Activated naive CD4-positive, alpha-beta T cell (primary cell): ENCODE measurements around the gene NOC4L.

Source experiments
- DNase-seq, 4 experiments: peaks; one replicate each; lab custom pipeline; 2025; lab: John Stamatoyannopoulos, UW

NOC4L gene

DNA sequence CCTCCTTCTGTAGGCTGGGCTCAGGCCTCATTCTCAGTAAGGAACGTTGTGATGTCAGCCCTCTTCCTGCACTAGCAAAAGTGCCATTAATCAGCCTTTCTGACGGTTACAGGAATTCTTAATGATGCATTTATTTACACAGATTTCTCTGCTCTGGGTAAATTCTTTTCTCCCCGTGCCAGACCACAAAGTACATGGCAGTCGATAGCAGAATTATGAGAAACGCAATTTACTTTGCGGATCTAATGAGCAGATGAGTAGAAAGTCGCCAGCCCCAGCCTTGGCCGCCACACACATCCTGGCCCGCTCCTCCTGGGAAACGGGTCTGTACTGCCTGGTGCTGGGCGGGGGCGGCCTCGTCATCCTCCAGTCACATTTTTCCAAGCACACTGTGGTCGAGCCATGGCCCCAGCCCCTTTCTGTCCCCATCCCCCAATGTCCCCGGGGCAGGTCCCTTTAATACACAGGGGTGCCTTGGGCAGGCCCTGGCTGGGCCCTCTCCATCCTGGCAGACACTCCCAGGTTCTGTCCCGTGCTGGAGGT lies 25.9 kb downstream of the NOC4L start:
- DNase-seq, result no peak

DNA sequence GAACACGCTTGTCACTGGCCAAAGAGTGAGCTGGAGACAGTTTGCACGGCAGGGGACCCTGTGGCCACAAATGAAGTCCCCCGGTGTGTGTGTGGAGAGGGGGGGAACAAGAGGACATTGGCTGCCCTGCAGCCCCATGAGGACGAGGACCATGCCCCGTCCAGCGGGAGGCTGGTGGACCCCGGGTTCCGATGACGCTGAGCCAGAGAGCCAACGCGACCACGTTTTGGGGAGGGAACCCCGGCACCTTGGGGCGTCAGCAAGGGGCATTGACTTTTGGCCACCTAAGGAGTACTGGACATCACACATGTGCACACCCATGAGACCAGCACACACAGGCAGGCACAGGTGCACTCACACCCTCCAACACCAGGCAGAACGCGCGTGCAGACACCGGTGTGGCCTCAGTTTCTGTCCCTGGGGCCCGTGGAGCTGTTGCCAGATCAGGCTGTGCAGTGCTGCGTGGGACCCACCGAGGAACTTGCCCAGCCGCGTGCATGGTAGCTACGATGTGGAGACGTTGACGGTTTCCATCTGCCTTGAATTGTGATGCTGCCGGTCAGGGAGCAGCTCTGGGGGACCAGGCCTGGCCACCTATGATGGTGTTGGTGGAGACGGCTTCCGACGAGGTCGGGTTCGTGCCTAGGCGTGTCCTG lies 26.5 kb downstream of the NOC4L start:
- DNase-seq, result no peak

DNA sequence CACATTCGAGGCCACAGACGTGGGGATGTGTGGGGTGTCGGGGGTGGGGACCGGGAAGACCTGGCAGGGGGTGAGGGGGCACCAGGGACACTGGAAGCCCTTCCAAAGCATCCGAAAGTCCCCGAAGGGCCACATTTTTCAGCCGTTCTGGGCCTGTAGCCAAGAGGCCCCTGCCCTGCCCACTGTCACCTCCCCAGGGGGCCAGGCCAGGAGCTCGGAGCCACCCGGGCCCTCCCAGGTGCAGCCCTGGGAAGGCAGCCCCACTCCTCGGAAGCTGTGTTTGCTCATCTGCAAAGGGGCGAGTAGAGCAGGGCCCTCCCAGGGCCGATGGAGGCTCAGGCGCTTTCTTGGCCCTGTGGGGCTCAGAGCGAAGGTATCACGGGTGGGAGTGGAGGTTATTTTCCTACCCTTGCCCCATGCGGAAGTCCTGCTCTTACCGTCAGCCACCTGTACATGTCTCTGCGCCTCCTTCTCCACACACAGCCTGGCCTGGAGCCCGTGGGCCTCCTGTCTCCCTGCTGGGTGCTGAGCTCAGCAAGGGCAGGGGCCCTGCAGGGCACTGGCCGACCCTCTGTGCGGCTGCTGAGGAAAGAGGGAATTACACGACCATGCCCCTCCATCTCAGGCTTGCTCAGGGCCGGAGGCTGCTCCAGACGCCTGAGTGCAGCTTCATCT lies 27.2 kb downstream of the NOC4L start:
- DNase-seq, result no peak

DNA sequence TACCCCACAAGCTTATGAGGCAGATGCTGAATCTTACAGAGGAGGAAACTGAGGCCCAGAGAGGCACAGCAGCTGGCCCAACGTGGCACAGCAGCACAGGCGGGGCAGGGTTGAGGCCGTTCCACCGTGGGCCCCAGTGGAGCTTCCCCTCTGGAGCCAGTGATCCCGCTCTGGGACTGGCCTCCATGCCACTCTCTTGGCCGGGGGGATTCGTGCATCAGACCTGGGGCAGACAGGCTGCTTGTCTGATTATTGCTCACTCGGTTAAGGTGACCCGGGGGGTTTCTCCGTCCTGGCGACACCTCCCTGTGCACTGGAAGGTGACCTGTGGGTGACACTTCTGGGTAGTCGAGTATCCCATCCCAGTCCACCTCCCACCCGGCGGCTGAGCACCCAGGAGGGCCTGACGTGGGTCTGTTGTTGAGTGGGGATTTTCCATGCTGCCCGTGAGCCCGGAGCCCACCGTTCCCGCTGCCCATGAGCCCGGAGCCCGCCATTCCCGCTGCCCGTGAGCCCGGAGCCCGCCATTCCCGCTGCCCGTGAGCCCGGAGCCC lies 27.8 kb downstream of the NOC4L start:
- no peak for DNase-seq

DNA sequence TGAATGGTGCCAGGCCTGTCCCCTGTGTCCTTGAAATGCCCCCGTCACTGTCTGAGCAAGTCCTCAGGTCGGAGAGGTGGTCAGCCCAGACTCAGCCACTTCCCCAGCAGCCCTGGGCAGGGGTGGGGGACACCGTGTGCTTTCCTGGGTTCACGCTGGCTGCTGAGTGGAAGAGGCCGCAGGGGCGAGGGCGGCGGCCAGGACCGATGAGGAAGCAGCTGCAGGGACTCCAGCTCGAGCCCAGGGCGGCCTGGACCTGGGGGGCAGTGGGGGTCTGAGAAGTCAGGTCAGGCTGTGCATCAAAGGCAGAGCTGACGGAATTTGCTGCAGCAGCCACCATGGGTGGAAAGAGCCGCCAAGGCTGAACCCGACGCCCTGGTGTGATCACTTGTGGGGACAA lies 28.4 kb downstream of the NOC4L start:
- no peak for DNase-seq

DNA sequence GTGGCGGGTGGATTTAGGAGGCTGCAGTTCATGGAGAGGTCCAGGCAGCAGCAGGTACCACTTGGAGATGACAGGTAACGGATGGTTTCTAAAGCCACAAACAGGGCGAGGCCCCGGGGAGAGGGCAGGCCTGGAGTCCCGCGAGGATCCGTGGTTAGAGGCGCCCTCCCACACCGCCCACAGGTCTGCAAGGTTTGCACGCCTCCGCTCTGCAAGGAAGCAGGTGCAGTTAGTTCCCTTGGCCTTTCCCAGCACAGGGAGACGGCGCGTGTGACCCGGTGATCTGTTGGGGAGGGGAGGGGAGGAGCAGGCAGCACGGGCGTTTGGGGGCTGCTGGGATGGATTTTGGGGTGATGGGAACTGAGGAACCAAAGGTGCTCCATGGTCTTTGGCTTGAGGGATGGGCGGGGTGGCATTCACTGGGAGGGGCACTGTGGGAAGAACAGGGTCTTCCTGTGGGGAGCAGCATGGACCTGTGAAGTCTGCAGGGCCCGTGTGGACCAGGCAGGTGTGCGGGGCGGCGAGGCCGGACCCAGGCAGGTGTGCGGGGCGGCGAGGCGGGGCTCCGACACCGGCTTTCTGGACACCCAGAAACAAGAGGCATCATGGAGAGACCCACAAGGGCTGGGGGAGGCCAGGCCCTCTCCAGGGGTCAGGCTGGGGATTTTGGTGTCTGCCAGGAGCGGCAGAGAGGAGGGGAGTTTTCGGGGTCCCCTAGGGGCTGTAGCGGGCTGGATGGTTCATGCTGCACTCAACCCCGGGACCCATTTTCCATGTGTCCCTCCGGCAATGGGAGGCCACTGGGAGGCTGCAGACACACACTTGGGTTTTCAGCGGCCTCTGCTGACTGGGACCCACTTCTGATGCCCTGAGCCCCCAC lies 29.1 kb downstream of the NOC4L start:
- DNase-seq, result peak in 1 of 4 experiments; percentile 19

DNA sequence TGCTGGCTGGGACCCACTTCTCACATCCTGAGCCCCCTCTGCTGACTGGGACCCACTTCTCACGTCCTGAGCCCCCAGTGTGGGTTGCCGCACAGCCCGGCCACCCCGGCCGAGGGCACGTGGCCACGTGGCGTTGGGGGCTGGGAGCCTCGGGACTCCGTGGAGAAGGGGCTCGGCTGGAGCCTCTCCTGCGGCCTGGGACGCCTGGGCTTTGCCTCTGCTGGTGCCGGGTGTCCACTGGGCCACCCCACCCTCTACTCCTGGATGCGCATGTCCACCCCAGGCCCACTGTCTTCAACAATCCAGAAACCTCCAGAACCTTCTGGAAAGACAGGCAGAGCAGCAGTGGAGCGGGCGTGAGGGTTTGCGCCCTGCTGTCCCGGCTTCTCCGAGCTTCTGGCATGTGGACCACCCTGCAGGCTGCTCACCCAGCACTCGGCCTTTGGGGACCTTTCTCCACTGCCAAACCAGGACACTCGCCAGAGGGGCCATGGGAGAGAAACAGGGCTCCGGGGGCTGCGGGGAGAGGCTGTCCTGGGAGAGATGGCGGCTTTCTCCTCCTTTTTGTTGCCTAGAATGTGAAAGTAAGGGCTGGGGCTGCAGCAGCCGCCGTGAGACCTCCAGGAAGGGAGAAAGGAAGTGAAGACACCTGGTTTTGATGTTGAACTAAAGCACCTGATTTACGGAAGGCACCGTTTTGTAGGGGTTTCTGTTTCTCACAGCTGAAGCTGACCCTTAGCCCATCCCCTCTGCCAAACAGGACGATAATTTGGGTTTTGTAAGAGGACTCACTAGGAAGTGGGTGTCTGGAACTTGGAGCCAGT lies 30.0 kb downstream of the NOC4L start:
- DNase-seq, result no peak

DNA sequence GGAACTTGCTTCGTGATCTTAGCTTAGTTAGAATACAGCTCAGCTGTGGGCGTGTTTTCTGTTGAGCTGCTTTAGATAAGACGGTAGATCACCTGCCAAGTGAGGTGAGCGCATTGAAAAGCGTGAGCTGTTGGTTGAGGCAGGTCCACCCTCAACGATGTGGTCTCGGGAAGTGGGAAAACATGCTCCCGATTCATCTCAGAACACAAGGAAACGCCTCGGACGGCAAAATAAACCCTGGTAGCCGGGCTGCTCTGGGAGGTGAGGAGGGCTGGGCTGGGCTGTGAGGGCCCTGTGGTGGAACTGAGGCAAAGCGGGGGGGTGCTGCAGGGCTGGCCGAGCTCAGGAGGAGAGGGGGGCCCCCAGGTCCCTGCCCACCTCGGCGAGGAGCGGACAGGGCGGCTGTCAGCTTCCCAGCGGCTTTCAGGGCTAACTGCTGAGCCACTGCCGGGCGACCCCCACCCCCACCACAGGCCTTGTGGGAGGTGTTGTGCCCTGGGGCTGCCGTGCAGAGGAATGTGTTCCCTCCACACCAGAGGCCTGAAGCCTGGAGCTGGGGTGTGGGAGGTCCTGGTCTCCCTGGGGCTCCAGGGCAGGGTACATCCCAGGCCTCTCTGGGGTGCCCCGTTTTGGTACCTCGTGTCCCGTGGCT lies 30.7 kb downstream of the NOC4L start:
- no peak for DNase-seq

DNA sequence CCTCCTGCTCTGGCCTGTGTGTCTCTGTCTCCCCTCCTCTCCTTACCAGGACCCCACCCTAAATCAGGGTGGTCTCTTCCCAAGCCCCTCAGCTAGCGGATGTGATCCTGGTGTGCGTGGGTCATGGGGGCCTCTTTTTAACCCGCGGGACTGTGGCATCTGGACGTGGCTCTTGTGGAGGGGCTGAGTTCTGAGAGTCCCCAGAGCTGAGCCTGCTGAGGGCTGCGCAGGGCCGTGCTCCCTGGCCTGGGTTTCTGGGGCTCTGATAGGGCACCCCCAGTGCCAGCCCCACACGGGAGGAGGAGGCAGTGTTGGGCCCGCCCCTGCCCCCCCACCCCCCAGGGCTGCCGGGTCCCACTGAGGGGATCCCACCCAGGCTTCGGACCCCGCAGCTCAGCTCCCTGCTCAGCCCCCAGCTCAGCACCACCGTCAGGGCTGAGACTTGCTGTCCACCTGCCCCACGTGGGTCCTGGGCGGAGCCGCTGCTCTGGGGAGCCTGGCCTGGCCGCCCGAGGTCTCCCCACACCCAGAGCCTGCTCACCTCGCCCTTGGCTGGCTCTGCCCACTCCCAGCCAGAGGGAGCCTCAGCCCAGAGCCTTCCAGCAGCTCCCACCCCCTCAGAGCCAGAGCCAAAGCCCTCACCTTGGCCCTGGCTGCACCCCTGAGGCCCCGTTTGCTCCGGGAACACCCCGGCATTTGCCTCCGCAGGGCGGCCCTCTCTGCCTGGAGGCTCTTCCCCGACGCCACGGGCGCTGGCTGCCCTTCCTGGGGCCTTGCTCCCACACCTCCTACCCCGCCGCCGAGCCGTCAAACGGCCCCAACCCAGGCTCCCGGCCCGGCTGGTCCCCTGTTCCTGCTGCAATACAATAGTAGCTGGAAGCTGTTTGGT lies 31.5 kb downstream of the NOC4L start:
- no peak for DNase-seq

DNA sequence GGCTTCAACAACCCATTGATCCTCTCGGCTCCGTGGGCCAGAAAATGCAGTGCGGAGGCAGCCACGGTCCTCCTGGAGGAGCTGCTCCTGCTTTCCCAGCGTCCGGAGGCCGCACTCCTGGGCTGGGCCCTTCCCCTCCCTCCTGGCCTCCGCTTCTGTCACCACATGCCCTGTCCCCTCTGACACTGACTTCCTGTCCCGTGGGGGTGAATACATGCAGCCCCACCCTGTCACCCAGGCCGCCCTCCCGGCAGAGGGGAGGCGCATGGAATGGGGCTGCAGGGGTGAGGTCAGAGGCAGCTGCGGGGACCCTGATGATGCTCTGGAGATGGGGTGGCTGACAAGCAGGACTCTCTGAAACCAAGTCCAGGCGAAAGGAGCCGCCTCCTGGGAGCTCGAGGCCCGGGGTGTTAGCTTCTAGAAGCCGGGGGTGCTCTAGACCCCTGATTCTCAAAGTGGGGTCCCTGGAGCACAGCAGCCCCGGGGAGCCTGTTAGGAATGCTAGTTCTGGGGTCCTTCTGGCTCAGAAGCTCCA lies 32.2 kb downstream of the NOC4L start:
- no peak for DNase-seq

DNA sequence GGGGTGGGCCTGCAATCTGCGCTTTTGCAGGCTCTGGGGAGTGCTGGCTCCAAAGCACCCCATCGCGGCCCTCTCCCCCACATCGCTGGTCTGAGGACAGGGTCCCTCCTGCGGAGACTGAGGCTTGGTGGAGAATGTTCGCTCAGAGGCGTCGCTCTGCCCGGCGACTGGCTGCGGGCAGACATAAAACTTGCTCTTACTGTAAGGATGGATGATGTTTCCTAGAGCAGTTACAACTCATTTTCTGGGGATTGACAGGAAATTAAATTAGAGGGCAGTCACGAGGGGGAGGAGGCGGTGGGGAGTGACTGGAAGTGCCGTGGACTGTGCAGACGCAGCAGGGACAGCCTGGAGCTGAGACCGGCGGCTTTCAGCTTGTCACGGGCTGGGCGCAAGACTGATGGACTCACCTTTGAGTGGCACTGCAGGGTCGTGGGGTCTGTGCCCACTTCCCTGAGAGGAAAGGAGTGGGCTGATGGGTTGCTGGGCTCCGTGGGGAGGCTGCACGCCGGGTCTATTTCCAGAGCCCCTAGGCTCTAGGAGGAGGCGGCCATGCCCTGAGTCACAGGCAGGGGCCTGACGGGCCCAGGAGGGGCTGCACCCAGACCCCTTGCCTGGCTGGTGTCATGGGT lies 32.8 kb downstream of the NOC4L start:
- DNase-seq, result no peak

DNA sequence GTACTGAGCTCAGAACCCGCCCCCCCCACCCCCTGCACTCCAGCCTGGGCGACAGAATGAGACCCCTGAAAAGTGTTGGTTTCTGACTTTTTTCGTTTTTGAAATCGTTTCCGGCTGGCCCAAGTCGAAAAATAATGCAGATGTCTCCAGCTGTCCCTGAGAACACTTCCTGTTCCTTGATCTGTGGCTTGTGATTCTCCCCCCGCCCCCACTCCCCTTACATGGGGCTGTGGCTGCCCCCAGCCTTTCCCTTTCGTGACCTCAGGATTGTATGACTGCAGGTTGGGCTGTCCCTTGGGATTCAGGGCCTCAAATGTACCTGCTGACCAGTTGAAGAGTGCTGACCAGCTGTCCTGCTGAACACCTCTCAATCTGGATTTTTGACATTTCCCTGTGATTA lies 34.1 kb downstream of the NOC4L start:
- no peak for DNase-seq

DNA sequence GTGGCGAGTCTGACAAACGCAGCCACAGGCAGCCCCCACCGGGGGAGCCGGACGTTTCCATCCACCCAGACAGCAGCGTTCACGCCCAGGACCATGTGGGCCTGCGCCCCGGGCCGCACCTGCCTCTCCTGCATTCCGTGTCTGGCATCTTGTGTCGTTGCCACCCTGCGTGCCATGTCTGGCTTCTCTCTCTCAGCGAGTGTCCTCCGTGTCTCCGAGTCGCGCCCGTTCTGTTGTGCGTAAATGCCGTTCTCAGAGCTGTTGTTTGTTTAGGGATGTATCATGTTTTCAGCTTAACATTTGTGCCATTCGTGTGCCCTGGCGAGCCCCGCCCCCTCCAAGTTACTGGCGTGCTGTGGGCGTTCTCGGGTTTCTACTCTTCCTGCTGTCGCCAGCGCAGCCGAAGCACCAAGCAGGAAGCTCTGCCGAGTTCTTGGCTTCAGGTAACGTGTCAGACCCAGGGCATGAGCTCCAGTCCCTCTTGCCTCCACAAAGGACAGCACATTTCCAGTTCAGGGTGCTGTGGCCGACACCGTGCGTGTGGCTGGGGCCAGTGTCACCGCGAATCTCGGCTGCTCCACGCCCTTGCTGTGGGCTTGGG lies 34.6 kb downstream of the NOC4L start:
- peak in 2 of 4 experiments; percentile 20 to 48 for DNase-seq

DNA sequence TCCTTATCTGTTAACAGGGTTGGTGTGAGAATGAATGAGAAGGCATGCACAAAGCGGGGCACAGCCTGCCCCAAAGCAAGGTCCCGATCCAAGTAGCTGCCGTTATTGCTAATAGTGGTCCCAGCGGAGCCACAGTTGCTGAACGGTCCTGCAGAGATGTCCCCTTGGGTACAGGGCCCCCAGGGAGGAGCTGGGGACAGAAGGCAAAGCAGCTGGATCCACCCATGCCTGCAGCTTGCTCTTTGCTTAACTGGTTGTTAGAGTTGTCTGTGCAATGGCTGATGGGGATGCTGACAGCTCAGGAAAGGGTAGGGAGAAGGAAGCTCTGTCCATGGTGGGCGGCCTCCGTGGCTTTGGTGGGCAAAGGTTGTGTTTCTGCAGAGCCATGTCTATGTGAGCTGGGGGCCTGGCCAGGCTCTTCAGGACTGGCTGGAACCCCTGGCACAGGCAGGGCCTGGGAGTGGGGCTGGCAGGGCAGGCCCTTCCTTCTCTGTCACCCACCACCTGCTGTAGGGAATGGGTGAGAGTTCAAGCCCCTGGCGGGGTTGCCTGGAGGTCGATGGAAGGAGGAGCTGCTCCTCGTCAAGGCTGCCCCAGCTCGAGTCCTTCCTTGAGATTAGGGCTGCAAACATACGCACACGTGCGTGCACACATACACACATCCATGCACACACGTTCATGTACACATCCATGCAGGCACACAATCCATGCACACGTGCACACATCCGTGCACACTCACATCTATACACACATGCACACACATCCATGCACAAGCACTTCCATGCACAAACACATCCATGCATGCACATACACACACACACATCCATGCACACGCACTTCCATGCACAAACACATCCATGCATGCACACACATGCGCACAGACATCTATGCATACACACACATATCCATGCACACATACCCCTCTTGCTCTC lies 35.4 kb downstream of the NOC4L start:
- no peak for DNase-seq

DNA sequence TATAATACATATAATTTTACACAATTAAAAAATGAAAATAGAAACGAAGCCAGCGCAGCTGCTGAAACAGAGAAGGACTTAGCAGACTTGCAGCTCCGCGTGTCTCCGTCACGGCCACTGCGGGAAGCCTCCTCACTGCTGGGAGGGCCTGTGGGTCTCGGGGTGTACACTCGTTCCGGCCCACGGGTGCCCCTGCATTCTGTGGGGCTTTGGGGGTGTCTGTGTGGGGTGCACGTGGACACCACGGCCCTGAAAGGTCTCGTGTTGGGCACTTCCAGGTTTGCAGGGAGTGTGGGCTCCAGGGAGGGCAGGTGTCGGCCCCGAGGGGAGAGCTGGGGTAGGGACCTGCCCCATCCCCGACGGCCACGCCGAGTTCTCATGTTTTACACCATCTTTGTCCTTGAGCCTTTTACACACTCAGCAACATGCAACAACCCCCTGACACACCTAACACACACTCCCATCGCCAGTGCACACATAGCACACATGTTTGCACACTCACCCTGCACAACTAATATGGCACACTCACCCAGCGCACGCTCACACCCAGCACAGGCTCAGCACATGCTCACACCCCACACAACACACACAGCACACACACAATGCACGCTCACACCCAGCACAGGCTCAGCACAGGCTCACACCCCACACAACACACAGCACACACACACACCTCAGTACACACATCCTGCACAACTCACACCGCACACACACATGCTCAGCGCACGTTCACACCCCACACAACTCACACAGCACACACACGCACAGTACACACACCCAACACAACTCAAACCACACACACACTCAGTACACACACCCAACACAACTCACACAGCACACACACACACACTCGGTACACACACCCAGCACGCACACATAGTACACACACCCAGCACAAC lies 36.6 kb downstream of the NOC4L start:
- DNase-seq, result no peak

DNA sequence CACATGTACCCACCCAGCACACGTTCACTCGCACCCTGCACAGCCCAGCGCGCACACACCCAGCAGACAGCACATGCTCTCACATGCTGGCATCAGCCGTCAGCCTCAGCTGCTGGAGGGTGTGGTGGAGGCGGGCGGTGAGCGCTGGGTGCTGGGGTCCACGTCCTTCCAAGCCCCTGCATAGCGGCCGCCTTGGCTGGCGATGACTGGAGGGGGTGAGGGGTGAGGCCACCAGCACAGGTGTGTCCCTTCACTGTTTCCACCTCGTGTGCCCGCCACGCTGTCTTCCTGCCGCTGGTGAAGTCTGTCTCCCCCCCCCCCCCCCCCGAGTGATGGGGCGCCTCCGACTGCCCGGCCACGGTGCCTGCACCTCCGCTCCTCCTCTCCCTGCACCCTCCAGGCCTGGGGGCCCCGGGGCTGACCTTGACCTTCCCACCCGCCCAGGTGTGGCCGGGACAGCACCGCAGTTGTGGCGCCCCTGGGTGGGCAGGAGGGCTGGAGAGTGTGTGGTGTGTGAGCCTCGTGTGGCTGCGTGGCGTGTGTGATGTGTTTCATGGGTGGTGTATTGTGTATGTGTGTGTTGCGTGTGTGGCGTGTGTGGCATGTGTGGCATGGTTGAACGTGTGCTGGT lies 37.4 kb downstream of the NOC4L start:
- no peak for DNase-seq
